ENCODE data around the gene KDM6A.
"Not testable (repeated sequence)": the region's sequence is repeated elsewhere in the genome, so short reads cannot be mapped to it uniquely, and the experiment has no call there.

Gene KDM6A

DNA sequence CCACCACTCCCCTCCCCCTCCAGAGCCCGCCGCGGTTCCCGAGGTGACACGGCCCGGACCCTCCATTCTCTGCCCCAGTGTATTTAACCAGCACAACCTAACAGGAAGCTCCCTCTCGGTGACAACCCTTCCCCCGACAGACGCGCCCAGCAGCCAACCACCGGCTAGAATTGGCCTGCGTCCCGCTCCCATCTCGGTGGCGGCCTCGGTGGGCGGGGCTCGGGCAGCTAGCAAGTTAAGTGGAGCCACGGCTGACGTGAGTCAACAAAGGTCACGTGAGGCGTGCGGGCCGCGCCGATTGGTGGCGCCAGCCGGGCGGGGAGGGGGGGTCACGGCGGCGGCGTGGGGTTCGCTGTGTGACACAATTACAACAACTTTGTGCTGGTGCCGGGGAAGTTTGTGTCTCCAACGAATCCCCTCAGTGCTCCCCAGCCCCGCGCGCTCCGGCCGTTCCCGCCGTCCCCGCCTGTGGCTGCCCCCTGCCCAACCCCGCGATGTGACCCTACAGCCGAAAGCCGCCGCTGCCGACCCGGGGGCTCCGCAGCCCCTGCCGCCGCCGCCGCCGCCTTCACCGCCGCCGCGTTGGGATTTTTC is at the start of gene KDM6A:
Gene KDM6A (plus strand): TSS at position 368 of the 594 bp plus-strand sequence. CDS start 364 bp downstream, outside the sequence.
- Mint-ChIP-seq H3K9me3 (no peaks in the 10 kb centered on the region), H3K4me1 (ENCODE audit: low read depth) (peaks cover 23% of the 10 kb centered on the region), H3K36me3 (ENCODE audit: low read depth) (no peaks in the 10 kb centered on the region), H3K27ac (peak within 1 kb of the TSS; percentile 99), H3K27me3 (no peaks in the 10 kb centered on the region), H3K4me3 (peak within 1 kb of the TSS; percentile 96)

DNA sequence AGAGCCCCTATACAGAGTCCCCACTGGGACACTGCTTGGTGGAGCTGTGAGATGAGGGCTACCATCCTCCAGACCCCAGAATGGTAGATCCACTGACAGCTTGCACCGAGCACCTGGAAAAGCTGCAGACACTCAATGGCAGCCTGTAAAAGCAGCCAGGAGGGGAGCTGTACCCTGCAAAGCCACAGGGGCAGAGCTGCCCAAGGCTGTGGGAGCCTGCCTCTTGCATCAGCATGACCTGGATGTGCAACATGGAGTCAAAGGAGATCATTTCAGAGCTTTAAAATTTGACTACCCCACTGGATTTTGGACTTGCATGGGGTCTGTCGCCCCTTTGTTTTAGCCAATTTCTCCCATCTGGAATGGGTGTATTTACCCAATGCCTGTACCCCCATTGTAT is 49.8 kb upstream of the KDM6A start:
- H3K36me3 Mint-ChIP-seq (ENCODE audit: low read depth); H3K4me3 Mint-ChIP-seq; H3K27ac Mint-ChIP-seq; H3K27me3 Mint-ChIP-seq; H3K4me1 Mint-ChIP-seq (ENCODE audit: low read depth); H3K9me3 Mint-ChIP-seq: not testable (repeated sequence)

DNA sequence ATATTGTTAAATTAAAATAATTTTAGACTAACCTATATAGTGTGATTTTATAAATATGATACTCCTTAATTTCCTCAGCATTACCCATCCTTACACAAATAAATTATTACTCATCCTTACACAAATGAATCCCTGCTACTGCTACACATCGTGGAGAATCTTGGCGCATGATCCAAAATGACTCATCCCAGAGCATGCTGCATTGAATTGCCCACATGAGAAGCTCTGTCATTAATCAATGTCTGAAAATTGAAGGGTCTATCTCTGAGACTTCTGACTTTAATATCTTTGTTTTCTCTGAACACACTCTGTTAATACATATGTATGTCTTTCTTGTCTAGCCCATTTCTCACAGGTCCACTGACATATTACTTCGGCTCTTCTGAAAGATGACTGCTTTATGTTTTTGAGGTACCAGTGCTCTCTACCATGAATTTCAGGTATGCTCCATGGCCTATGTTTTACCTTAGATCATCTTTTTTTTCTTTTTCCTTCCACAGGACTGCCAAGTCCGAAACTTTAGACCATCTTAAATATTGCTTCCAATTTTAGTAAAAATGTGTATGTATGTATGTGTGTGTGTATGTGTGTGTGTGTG is 44.9 kb upstream of the KDM6A start:
- Mint-ChIP-seq H3K27me3 (no peaks in the 10 kb centered on the region), H3K4me3 (no peak overlapping the region), H3K4me1 (ENCODE audit: low read depth) (no peaks in the 10 kb centered on the region), H3K9me3 (no peaks in the 10 kb centered on the region), H3K36me3 (ENCODE audit: low read depth) (no peaks in the 10 kb centered on the region), H3K27ac (no peak overlapping the region)

DNA sequence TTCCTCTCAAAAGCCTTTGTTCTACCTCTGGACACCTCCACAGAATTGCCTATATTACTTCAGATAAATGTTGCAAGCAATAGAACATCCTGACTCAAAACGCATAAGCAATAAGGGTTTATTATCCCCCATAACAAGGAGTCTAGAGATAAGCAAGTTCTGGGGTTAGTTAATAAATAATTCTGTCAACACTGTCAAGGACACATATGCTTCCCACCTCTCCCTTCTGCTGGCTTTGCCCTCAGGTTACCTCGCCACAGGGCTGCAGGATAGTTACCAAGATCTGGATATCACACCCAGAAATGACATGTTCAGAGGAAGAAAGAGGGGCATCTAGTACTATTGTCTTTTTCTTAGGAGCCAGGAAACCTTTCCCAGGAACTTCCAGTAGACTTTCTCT is 43.2 kb upstream of the KDM6A start:
- no peaks in the 10 kb centered on the region for H3K9me3 Mint-ChIP-seq
- H3K4me3 Mint-ChIP-seq: no peak overlapping the region
- no peaks in the 10 kb centered on the region for H3K27me3 Mint-ChIP-seq
- H3K27ac Mint-ChIP-seq: no peak overlapping the region
- H3K36me3 Mint-ChIP-seq (ENCODE audit: low read depth): no peaks in the 10 kb centered on the region
- H3K4me1 Mint-ChIP-seq (ENCODE audit: low read depth): no peaks in the 10 kb centered on the region

DNA sequence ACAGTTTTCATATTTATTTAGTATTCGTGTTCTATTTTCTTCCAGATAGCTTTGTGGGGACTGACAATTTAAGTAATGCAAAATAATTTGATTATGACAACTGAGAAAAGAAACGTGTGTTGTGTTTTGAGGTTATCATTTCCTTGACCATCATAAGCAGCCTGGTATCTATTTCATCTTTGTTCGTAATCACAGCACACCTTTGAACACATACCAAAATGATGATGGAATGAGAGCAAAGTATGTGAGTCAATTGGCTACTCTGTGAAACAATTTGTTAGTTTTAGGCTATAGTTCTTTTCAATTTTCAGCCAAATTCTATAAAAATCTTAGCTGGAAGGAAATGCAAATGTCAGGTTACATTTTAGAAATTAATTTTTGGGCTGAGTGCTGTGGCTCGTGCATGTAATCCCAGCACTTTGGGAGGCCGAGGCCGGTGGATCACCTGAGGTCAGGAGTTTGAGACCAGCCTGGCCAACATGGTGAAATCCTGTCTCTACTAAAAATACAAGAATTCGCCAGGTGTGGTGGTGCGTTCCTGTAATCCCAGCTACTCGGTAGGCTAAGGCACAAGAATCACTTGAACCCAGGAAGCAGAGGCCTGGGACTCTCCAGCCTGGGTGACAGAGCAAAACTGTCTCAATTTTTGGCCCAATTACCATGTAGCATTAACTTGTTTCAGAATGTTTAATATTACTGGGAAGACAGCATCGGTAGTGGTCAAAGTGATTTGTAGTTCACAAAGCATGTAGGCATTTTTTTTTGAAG is 30.3 kb upstream of the KDM6A start:
- Mint-ChIP-seq H3K27ac (no peak overlapping the region), H3K4me1 (ENCODE audit: low read depth) (no peaks in the 10 kb centered on the region), H3K4me3 (no peak overlapping the region), H3K36me3 (ENCODE audit: low read depth) (no peaks in the 10 kb centered on the region), H3K9me3 (no peaks in the 10 kb centered on the region), H3K27me3 (no peaks in the 10 kb centered on the region)

DNA sequence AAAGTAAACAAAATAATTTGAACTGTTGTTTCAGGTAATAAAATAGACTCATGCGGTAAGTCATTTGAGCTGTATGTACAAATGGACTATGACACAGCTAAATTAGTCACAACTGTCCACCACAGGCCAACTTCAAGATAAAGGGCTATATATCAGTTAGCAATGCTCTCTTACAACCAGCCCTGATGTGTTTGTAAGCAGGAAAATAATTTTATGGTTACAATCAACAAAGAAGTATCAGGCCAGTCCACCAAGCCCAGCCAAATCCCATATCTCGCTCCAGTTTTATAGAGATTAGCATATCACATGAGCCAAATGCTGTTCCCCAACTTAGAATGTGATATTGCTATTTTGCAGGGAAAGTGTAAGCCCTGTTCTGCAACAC is 29.7 kb upstream of the KDM6A start:
- Mint-ChIP-seq H3K27me3 (no peaks in the 10 kb centered on the region), H3K9me3 (no peaks in the 10 kb centered on the region), H3K4me3 (no peak overlapping the region), H3K36me3 (ENCODE audit: low read depth) (no peaks in the 10 kb centered on the region), H3K4me1 (ENCODE audit: low read depth) (no peaks in the 10 kb centered on the region), H3K27ac (no peak overlapping the region)

- no peaks in the 10 kb centered on the region for H3K4me1 Mint-ChIP-seq (ENCODE audit: low read depth)
Observed at GRCh38 chrX:44843753-44844152, 29.2 kb upstream of the KDM6A start, which contains the start of gene DUSP21. DUSP21 (plus strand) TSS chrX:44844021; CDS start chrX:44844133, 112 bp downstream.

DNA sequence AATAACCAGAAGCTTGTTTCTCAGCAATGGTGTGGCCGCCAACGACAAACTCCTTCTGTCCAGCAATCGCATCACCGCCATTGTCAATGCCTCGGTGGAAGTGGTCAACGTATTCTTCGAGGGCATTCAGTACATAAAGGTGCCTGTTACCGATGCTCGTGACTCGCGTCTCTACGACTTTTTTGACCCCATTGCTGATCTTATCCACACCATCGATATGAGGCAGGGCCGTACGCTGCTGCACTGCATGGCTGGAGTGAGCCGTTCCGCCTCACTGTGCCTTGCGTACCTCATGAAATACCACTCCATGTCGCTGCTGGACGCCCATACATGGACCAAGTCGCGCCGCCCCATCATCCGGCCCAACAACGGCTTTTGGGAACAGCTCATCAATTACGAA is 28.8 kb upstream of the KDM6A start:
- H3K27ac Mint-ChIP-seq: no peak overlapping the region
- no peaks in the 10 kb centered on the region for H3K27me3 Mint-ChIP-seq
- no peaks in the 10 kb centered on the region for H3K4me1 Mint-ChIP-seq (ENCODE audit: low read depth)
- H3K4me3 Mint-ChIP-seq: no peak overlapping the region
- no peaks in the 10 kb centered on the region for H3K9me3 Mint-ChIP-seq
- no peaks in the 10 kb centered on the region for H3K36me3 Mint-ChIP-seq (ENCODE audit: low read depth)

More at GRCh38 chrX:44843753-44844152, 29.2 kb upstream of the KDM6A start, which contains the start of gene DUSP21:
- no peaks in the 10 kb centered on the region for H3K36me3 Mint-ChIP-seq (ENCODE audit: low read depth)
- no peaks in the 10 kb centered on the region for H3K27me3 Mint-ChIP-seq
- no peaks in the 10 kb centered on the region for H3K9me3 Mint-ChIP-seq
- no peak within 1 kb of the TSS for H3K27ac Mint-ChIP-seq
- no peak within 1 kb of the TSS for H3K4me3 Mint-ChIP-seq

- H3K27ac Mint-ChIP-seq; H3K9me3 Mint-ChIP-seq; H3K4me3 Mint-ChIP-seq; H3K27me3 Mint-ChIP-seq; H3K36me3 Mint-ChIP-seq (ENCODE audit: low read depth); H3K4me1 Mint-ChIP-seq (ENCODE audit: low read depth): not testable (repeated sequence)
Observed at GRCh38 chrX:44850891-44851290, 22.1 kb upstream of the KDM6A start.

GRCh38 chrX:44871114-44871645 is 1.8 kb upstream of the KDM6A start:
- peaks cover 12% of the 10 kb centered on the region for H3K4me1 Mint-ChIP-seq (ENCODE audit: low read depth)
- H3K27me3 Mint-ChIP-seq: no peaks in the 10 kb centered on the region
- H3K27ac Mint-ChIP-seq: peak overlapping the region; percentile 76
- no peaks in the 10 kb centered on the region for H3K36me3 Mint-ChIP-seq (ENCODE audit: low read depth)
- peak overlapping the region; percentile 61 for H3K4me3 Mint-ChIP-seq
- H3K9me3 Mint-ChIP-seq: no peaks in the 10 kb centered on the region

GRCh38 chrX:44871931-44872820 is 812 bp upstream of the KDM6A start:
- H3K4me3 Mint-ChIP-seq: peak overlapping the region; percentile 96
- no peaks in the 10 kb centered on the region for H3K27me3 Mint-ChIP-seq
- peak overlapping the region; percentile 85 for H3K27ac Mint-ChIP-seq
- H3K9me3 Mint-ChIP-seq: no peaks in the 10 kb centered on the region
- H3K36me3 Mint-ChIP-seq (ENCODE audit: low read depth): no peaks in the 10 kb centered on the region
- H3K4me1 Mint-ChIP-seq (ENCODE audit: low read depth): peaks cover 20% of the 10 kb centered on the region

- Mint-ChIP-seq H3K9me3 (no peaks in the 10 kb centered on the region), H3K4me3 (peak overlapping the region; percentile 96), H3K27ac (peak overlapping the region; percentile 99), H3K36me3 (ENCODE audit: low read depth) (no peaks in the 10 kb centered on the region), H3K27me3 (no peaks in the 10 kb centered on the region), H3K4me1 (ENCODE audit: low read depth) (peaks cover 24% of the 10 kb centered on the region)
Observed at GRCh38 chrX:44873415-44874276, 658 bp downstream of the KDM6A start.

- peak overlapping the region; percentile 99 for H3K27ac Mint-ChIP-seq
- peaks cover 2% of the 10 kb centered on the region for H3K36me3 Mint-ChIP-seq (ENCODE audit: low read depth)
- H3K27me3 Mint-ChIP-seq: no peaks in the 10 kb centered on the region
- no peaks in the 10 kb centered on the region for H3K9me3 Mint-ChIP-seq
- peak overlapping the region; percentile 96 for H3K4me3 Mint-ChIP-seq
- H3K4me1 Mint-ChIP-seq (ENCODE audit: low read depth): peaks cover 27% of the 10 kb centered on the region
Observed at GRCh38 chrX:44874420-44875184, 1.6 kb downstream of the KDM6A start.
